Gastroesophageal sphincter (tissue), 4 donors: ENCODE measurements around the gene C1orf116. TPM values are rescaled to one million over a fixed set of nuclear protein-coding genes. Genes with fewer than 3 reads are reported as not detected.

Experiments
- ATAC-seq: fragments of 150-250 bp; one replicate; pipeline ENCODE4 v1.9.1; 2016; ENCODE audit warnings: mild to moderate bottlenecking, moderate library complexity
- H3K27ac ChIP-seq, 4 donors: fragments of 200-600 bp; sonication (generic) in 3 of 4; 1 replicate in 3 of 4; 2 replicates in 1 of 4; pipeline ENCODE4 v1.5.1; 2016 to 2019
- H3K27me3 ChIP-seq: fragments of 200-600 bp; sonication (generic); one replicate; pipeline ENCODE4 v1.5.1; 2019
- H3K36me3 ChIP-seq, 2 donors: fragments of 200-600 bp; sonication (generic); one replicate each; pipeline ENCODE4 v1.5.1; 2019; ENCODE audit warnings: control low read depth in 1 of 2
- H3K4me1 ChIP-seq, 3 donors: fragments of 200-600 bp; sonication (generic); 1 replicate in 2 of 3; 2 replicates in 1 of 3; pipeline ENCODE4 v1.5.1; 2016 to 2019; ENCODE audit warnings: control low read depth in 2 of 3
- H3K4me3 ChIP-seq, 2 donors: fragments of 200-600 bp; sonication (generic); one replicate each; pipeline ENCODE4 v1.5.1; 2019; ENCODE audit warnings: mild to moderate bottlenecking in 1 of 2, moderate library complexity in 1 of 2
- H3K9me3 ChIP-seq, 3 donors: fragments of 200-600 bp; sonication (generic); one replicate each; pipeline ENCODE4 v1.5.1; 2017 to 2019; ENCODE audit warnings: control low read depth in 2 of 3
- EP300 ChIP-seq: sonication (generic); formaldehyde crosslinking; IDR thresholded peaks from one replicate; pipeline ENCODE4 v1.6.1; 2017; ENCODE audit warnings: antibody characterized with exemption, mild to moderate bottlenecking
- POLR2A ChIP-seq, 2 donors: fragments of 450-650 bp; IDR thresholded peaks; one replicate each; pipeline ENCODE4 v1.6.1; 2017; ENCODE audit warnings: antibody characterized with exemption in 2 of 2, mild to moderate bottlenecking in 2 of 2, moderate library complexity in 1 of 2
- POLR2AphosphoS5 ChIP-seq: sonication (generic); formaldehyde crosslinking; IDR thresholded peaks from one replicate; pipeline ENCODE4 v1.6.1; 2017; ENCODE audit warnings: antibody characterized with exemption
- WGBS, 2 donors: methylation state at CpG; one replicate each; pipeline ENCODE4 v1.1.5; 2018; ENCODE audit warnings: low coverage in 1 of 2; 5-methylcytosine and 5-hydroxymethylcytosine counted together
- total RNA-seq, 4 donors: library from RNA; depleted of rRNA; stranded (reverse); fragments of >200 nt; gene quantifications; one replicate each; pipeline ENCODE4 v1.1.0, GENCODE V29; 2016
- TF ChIP-seq, protein P1 (sequence below), 4 experiments: fragments of 200-600 bp in 2 of 4; fragments of 450-650 bp in 2 of 4; sonication (generic) in 1 of 4; IDR thresholded peaks; one replicate each; pipeline ENCODE4 v1.5.1; 2017 to 2019; ENCODE audit warnings: antibody characterized with exemption in 4 of 4, mild to moderate bottlenecking in 2 of 4, moderate library complexity in 2 of 4

The C1orf116 gene
- total RNA-seq, 4 donors from 2014 or later = 0.19 to 3.7 (median 1.4) TPM; not detected in 1

DNA sequence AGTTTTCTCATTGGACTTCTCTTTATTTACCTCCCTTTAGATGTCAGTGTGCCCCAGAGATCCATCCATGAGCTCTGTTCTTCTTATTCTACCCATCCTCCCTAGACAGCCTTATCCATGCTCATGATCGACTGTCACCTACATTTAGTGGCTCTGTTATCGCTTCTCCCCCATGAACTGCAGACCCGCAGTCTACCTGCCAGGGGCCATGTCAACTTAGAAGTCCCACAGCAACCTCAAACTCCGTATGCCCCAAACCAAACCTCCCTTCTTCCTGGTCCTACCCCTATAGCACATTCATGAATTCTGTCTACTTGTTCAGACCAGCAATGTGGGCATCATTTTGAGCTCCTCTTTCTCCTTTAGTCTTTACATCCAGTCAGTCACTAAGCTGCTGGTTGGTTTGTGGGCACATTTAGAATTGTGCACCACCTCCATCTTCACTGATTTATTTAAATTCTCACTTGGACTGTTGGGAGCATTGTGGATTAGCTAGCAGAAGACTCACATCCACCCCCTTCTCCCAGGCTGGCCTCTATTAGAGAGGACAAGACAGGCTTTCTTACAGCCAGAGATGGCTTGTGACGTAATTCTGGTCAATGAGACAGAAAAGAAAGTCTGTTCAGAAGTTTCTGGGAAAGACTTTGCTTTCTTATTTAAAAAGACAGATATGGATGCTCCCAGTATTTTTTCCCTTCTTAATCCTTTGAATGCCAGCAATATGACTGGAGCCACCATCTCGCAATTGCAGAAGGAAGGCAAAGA lies 19.1 kb downstream of the C1orf116 start:
- ATAC-seq = no peak
- no peaks in the 10 kb centered on the region for H3K9me3 ChIP-seq
- WGBS, 2 donors = 77 to 84% methylated on average over 6 of the region's 6 CpGs
- H3K4me1 ChIP-seq = no peaks in the 10 kb centered on the region
- no peak overlapping the region for H3K4me3 ChIP-seq
- H3K27me3 ChIP-seq = no peaks in the 10 kb centered on the region
- H3K36me3 ChIP-seq = no peaks in the 10 kb centered on the region
- no peak overlapping the region for H3K27ac ChIP-seq
- TF ChIP-seq, protein P1, sequence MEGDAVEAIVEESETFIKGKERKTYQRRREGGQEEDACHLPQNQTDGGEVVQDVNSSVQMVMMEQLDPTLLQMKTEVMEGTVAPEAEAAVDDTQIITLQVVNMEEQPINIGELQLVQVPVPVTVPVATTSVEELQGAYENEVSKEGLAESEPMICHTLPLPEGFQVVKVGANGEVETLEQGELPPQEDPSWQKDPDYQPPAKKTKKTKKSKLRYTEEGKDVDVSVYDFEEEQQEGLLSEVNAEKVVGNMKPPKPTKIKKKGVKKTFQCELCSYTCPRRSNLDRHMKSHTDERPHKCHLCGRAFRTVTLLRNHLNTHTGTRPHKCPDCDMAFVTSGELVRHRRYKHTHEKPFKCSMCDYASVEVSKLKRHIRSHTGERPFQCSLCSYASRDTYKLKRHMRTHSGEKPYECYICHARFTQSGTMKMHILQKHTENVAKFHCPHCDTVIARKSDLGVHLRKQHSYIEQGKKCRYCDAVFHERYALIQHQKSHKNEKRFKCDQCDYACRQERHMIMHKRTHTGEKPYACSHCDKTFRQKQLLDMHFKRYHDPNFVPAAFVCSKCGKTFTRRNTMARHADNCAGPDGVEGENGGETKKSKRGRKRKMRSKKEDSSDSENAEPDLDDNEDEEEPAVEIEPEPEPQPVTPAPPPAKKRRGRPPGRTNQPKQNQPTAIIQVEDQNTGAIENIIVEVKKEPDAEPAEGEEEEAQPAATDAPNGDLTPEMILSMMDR (IDR thresholded peaks at IDR 0.05) = no peak
- TF ChIP-seq POLR2A (IDR thresholded peaks at IDR 0.05) (no peak), EP300 (no peak), POLR2AphosphoS5 (no peak)

DNA sequence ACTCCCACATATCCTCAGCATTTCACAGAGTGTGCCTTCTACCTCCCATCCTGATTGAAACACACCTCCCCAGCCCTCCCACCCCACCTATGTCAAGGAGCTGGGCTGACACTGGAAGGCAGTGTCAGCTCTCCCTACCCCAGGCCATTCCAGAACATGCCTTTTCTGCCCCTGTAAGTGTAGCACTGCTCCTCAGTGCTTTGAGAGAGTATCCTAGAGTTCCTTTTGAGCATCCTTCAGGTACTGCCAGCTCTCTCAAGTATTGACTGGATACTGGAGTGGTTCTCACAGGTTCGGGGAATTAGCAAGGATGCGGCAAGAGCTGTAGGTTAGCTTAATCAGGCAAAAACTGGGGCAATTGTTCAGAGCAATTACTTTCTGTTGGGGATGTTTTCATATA lies 21.8 kb downstream of the C1orf116 start:
- ATAC-seq = no peak
- H3K27ac ChIP-seq = no peak overlapping the region
- WGBS, 2 donors = 94% methylated on average over 2 of the region's 2 CpGs; no CpG with 5 or more reads in 1 of the 2 donors
- no peak overlapping the region for H3K4me3 ChIP-seq
- H3K9me3 ChIP-seq = no peaks in the 10 kb centered on the region
- no peaks in the 10 kb centered on the region for H3K4me1 ChIP-seq
- H3K36me3 ChIP-seq = no peaks in the 10 kb centered on the region
- no peaks in the 10 kb centered on the region for H3K27me3 ChIP-seq
- TF ChIP-seq POLR2AphosphoS5 (no peak), POLR2A (IDR thresholded peaks at IDR 0.05) (no peak), EP300 (no peak)
- TF ChIP-seq, protein P1 (IDR thresholded peaks at IDR 0.05) = no peak

DNA sequence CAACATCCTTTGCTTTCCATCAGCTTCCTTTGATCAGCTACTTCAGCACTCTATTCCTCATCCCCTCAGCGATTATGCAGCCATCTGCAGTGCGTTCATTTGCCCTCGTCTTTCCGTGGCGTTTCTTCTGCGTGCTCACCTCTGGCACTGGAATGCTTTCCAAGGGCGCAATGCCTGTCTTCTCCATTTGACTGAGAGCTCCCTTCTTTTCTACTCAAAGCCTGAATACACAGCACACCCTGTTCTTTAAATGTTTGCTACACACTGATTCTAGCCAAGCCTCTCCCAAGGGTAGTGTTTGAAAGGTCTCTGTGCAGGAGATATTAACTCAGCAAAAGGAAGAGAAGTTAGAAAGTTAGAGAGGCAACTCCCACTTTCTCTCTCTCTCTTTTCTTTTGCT lies 22.6 kb downstream of the C1orf116 start:
- no peak for TF ChIP-seq POLR2A (IDR thresholded peaks at IDR 0.05)
- no peak for TF ChIP-seq POLR2AphosphoS5
- TF ChIP-seq, protein P1 (IDR thresholded peaks at IDR 0.05) = no peak
- no peak for TF ChIP-seq EP300
- Histone ChIP-seq H3K4me3 (no peak overlapping the region), H3K36me3 (no peaks in the 10 kb centered on the region), H3K27me3 (no peaks in the 10 kb centered on the region), H3K27ac (no peak overlapping the region), H3K4me1 (no peaks in the 10 kb centered on the region), H3K9me3 (no peaks in the 10 kb centered on the region)
- no peak for ATAC-seq
- 38 to 52% methylated on average over 6 to 7 of the region's 7 CpGs for WGBS, 2 donors

DNA sequence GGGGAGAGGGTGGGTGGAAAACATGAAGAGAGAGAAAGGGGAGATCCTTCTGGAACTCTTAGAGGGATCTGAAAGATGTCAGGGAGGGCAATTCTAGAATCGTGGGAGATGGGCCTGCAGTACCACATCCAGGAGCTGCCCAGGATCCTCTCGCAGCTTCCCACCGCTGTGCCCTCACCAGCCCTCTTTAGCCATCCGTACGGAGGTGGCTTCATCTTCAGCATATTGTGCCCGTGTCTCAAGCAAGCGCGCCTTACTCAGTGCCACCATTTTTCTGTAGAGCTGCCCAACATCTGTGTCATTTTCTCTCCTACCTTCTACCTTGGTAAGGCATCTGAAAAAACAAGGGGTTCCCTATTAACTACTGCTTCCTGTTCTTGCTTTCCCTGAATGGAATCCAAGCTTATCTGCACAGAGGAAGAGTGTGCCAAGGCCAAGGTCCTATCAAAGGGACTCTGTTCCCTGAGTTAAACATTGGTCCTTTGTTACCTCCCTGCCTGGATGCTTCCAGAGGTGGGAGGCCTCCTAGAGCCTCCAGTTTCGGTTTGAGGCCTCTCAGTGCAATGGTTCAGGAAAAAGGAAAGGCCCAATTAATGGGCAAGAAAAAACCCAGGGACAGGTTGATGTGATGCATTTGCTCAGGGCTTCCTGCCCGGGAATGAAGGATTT lies 23.2 kb downstream of the C1orf116 start:
- no peak overlapping the region for H3K27ac ChIP-seq
- no peaks in the 10 kb centered on the region for H3K4me1 ChIP-seq
- 39 to 90% methylated on average over 2 to 5 of the region's 10 CpGs for WGBS, 2 donors
- no peaks in the 10 kb centered on the region for H3K36me3 ChIP-seq
- TF ChIP-seq, protein P1 (IDR thresholded peaks at IDR 0.05) = no peak
- TF ChIP-seq POLR2AphosphoS5 (no peak), POLR2A (IDR thresholded peaks at IDR 0.05) (no peak)
- no peaks in the 10 kb centered on the region for H3K9me3 ChIP-seq
- H3K27me3 ChIP-seq = no peaks in the 10 kb centered on the region
- ATAC-seq = no peak
- H3K4me3 ChIP-seq = no peak overlapping the region
